DOHH2 (cell line): Measurements from ENCODE around the gene CHST5.

Experiments used
- CTCF ChIP-seq: fragments of 200-600 bp; sonication (generic); IDR thresholded peaks from one replicate; pipeline ENCODE4 v1.5.1; 2014; ENCODE audit warnings: antibody characterized with exemption, mild to moderate bottlenecking, low read depth, low read length; ENCODE audit not compliant: poor library complexity, severe bottlenecking
- EZH2phosphoT487 ChIP-seq: fragments of 200-600 bp; sonication (generic); IDR thresholded peaks from 2 replicates; pipeline ENCODE4 v1.6.1; 2017; ENCODE audit warnings: borderline replicate concordance, mild to moderate bottlenecking, antibody characterized with exemption, low read length, moderate library complexity, mixed read lengths

- TF ChIP-seq CTCF (no peak), EZH2phosphoT487 (no peak)
These were observed 38.4 kb downstream of the CHST5 start for GRCh38 chr16:75497558-75497957.
